Keratinocyte (primary cell): ENCODE measurements around the gene LSM6. TPM values are rescaled to one million over a fixed set of nuclear protein-coding genes. Genes with fewer than 3 reads are reported as not detected.

Experiments used
- DNase-seq: peaks from one replicate; pipeline ENCODE4 v3.0.0-alpha.2; 2011; ENCODE audit warnings: low read depth, missing footprints, low spot score
- FAIRE-seq: peaks from 2 replicates; lab custom pipeline; 2011; peaks lifted over from hg19 to GRCh38; lab: Jason Lieb, UNC
- H2AFZ ChIP-seq: 2 replicates; pipeline ENCODE4 v1.6.0; 2012; ENCODE audit warnings: low read length, control low read depth, inconsistent platforms; ENCODE audit not compliant: control insufficient read depth
- H3K27ac ChIP-seq: 2 replicates; pipeline ENCODE4 v1.5.1; 2011; ENCODE audit warnings: low read length; ENCODE audit not compliant: control insufficient read depth, insufficient read depth
- H3K27me3 ChIP-seq: 3 replicates; pipeline ENCODE4 v1.6.0; 2011; ENCODE audit warnings: low read length; ENCODE audit not compliant: control insufficient read depth, insufficient read depth; ENCODE audit errors: extremely low read depth
- H3K36me3 ChIP-seq, 2 experiments: 2 replicates in 1 of 2; 3 replicates in 1 of 2; pipeline ENCODE4 v1.5.1; 2011; ENCODE audit warnings: low read length in 2 of 2, mild to moderate bottlenecking in 1 of 2; ENCODE audit not compliant: control insufficient read depth in 2 of 2, insufficient read depth in 2 of 2; ENCODE audit errors: extremely low read depth in 1 of 2
- H3K4me1 ChIP-seq: 3 replicates; pipeline ENCODE4 v1.5.1; 2011; ENCODE audit warnings: low read length; ENCODE audit not compliant: control insufficient read depth, insufficient read depth; ENCODE audit errors: extremely low read depth
- H3K4me2 ChIP-seq: 3 replicates; pipeline ENCODE4 v1.6.0; 2011; ENCODE audit warnings: low read depth, low read length; ENCODE audit not compliant: control insufficient read depth, insufficient read depth; ENCODE audit errors: extremely low read depth
- H3K4me3 ChIP-seq, 3 experiments: fragments of 200-600 bp in 1 of 3; sonication (generic) in 1 of 3; 2 replicates in 2 of 3; 3 replicates in 1 of 3; pipeline ENCODE4 v1.5.1; 2011 to 2016; ENCODE audit warnings: low read length in 3 of 3, mild to moderate bottlenecking in 3 of 3, control low read depth in 2 of 3, inconsistent platforms in 1 of 3, low read depth in 1 of 3, mixed read lengths in 1 of 3, mixed run types in 1 of 3, moderate library complexity in 1 of 3; ENCODE audit not compliant: control insufficient read depth in 2 of 3, insufficient read depth in 2 of 3; ENCODE audit errors: extremely low read depth in 1 of 3
- H3K79me2 ChIP-seq: 2 replicates; pipeline ENCODE4 v1.6.0; 2012; ENCODE audit warnings: low read length; ENCODE audit not compliant: control insufficient read depth, insufficient read depth
- H3K9ac ChIP-seq: 3 replicates; pipeline ENCODE4 v1.6.0; 2011; ENCODE audit warnings: low read length; ENCODE audit not compliant: control insufficient read depth, insufficient read depth; ENCODE audit errors: extremely low read depth
- H3K9me1 ChIP-seq: 3 replicates; pipeline ENCODE4 v1.6.0; 2011; ENCODE audit warnings: low read length; ENCODE audit not compliant: control insufficient read depth, insufficient read depth; ENCODE audit errors: extremely low read depth
- H3K9me3 ChIP-seq: 2 replicates; pipeline ENCODE4 v1.5.1; 2012; ENCODE audit warnings: low read depth, low read length; ENCODE audit not compliant: control insufficient read depth
- H4K20me1 ChIP-seq: 3 replicates; pipeline ENCODE4 v1.6.0; 2011; ENCODE audit warnings: low read length; ENCODE audit not compliant: control insufficient read depth, insufficient read depth; ENCODE audit errors: extremely low read depth
- EZH2 ChIP-seq: IDR thresholded peaks from one replicate; pipeline ENCODE4 v1.6.1; 2012; ENCODE audit warnings: inconsistent platforms, mild to moderate bottlenecking, low read length, moderate library complexity
- dilution Hi-C: fragments of 300-500 bp; cut with MboI; formaldehyde crosslinking; loops from one replicate; pipeline ENCODE4 v1.7.0; 2020; ENCODE audit warnings: low sequenced_read_pairs; ENCODE audit not compliant: extremely low pct_ligation_motif_present
- polyA plus RNA-seq, 5 experiments: library from polyadenylated mRNA; depleted of rRNA in 3 of 5; stranded (reverse) in 3 of 5; stranded (forward) in 1 of 5; unstranded in 1 of 5; fragments of >200 nt; gene quantifications; 1 replicate in 1 of 5; 2 replicates in 3 of 5; 3 replicates in 1 of 5; pipeline versions ENCODE4 v1.2.1 to v1.2.3, GENCODE V29; 2011 to 2012; ENCODE audit warnings: missing spikeins in 2 of 5, low read depth in 1 of 5, low replicate concordance in 1 of 5
- TF ChIP-seq, protein P1 (sequence below), 3 experiments: IDR thresholded peaks in 1 of 3; conservative IDR thresholded peaks in 1 of 3; optimal IDR thresholded peaks in 1 of 3; 2 replicates in 2 of 3; 3 replicates in 1 of 3; pipeline versions ENCODE3 to v1.5.1; 2011; ENCODE audit warnings: low read length in 3 of 3, mild to moderate bottlenecking in 3 of 3, moderate library complexity in 2 of 3, control low read depth in 1 of 3, inconsistent platforms in 1 of 3; ENCODE audit not compliant: insufficient read depth in 2 of 3; ENCODE audit errors: extremely low read depth in 1 of 3

The LSM6 gene
- polyA plus RNA-seq, 1 donor (not counting 4 experiments of a cell fraction or from before 2014, with no cell fraction given), result 33.7 TPM

- Histone ChIP-seq H3K27me3 (no peaks in the 10 kb centered on the region), H3K9me1 (no peaks in the 10 kb centered on the region), H3K79me2 (no peaks in the 10 kb centered on the region), H3K9me3 (no peaks in the 10 kb centered on the region), H3K4me3 (no peak overlapping the region), H2AFZ (no peak overlapping the region), H3K9ac (no peak overlapping the region), H4K20me1 (no peaks in the 10 kb centered on the region), H3K4me1 (no peaks in the 10 kb centered on the region), H3K27ac (no peak overlapping the region), H3K36me3 (no peaks in the 10 kb centered on the region), H3K4me2 (no peak overlapping the region)
- FAIRE-seq (no peak), DNase-seq (no peak)
- dilution Hi-C loops, result no loop called here
- TF ChIP-seq, protein P1, sequence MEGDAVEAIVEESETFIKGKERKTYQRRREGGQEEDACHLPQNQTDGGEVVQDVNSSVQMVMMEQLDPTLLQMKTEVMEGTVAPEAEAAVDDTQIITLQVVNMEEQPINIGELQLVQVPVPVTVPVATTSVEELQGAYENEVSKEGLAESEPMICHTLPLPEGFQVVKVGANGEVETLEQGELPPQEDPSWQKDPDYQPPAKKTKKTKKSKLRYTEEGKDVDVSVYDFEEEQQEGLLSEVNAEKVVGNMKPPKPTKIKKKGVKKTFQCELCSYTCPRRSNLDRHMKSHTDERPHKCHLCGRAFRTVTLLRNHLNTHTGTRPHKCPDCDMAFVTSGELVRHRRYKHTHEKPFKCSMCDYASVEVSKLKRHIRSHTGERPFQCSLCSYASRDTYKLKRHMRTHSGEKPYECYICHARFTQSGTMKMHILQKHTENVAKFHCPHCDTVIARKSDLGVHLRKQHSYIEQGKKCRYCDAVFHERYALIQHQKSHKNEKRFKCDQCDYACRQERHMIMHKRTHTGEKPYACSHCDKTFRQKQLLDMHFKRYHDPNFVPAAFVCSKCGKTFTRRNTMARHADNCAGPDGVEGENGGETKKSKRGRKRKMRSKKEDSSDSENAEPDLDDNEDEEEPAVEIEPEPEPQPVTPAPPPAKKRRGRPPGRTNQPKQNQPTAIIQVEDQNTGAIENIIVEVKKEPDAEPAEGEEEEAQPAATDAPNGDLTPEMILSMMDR (optimal IDR thresholded peaks at IDR 0.05 in 1 of 3, IDR thresholded peaks at IDR 0.05 in 1 of 3, conservative IDR thresholded peaks at IDR 0.05 in 1 of 3; ENCODE audit: extremely low read depth in 1 of 3, insufficient read depth in 2 of 3, low read length in 3 of 3), result no peak
- no peak for TF ChIP-seq EZH2
Measured at GRCh38 chr4:146224326-146224966, 48.9 kb downstream of the LSM6 start.

GRCh38 chr4:146229406-146229805 lies 53.9 kb downstream of the LSM6 start:
- H3K36me3 ChIP-seq, result no peaks in the 10 kb centered on the region
- H3K27me3 ChIP-seq, result no peaks in the 10 kb centered on the region
- H3K27ac ChIP-seq, result no peak overlapping the region
- FAIRE-seq (no peak), DNase-seq (no peak)
- no peaks in the 10 kb centered on the region for H3K9me1 ChIP-seq
- H3K4me3 ChIP-seq, result no peak overlapping the region
- TF ChIP-seq EZH2, result no peak
- TF ChIP-seq, protein P1 (optimal IDR thresholded peaks at IDR 0.05 in 1 of 3, IDR thresholded peaks at IDR 0.05 in 1 of 3, conservative IDR thresholded peaks at IDR 0.05 in 1 of 3; ENCODE audit: extremely low read depth in 1 of 3, insufficient read depth in 2 of 3, low read length in 3 of 3), result no peak
- H2AFZ ChIP-seq, result no peak overlapping the region
- H3K4me1 ChIP-seq, result no peaks in the 10 kb centered on the region
- no peak overlapping the region for H3K4me2 ChIP-seq
- H3K9ac ChIP-seq, result no peak overlapping the region
- dilution Hi-C loops, result no loop called here
- H3K79me2 ChIP-seq, result no peaks in the 10 kb centered on the region
- no peaks in the 10 kb centered on the region for H4K20me1 ChIP-seq
- no peaks in the 10 kb centered on the region for H3K9me3 ChIP-seq
